HCT116 (cell line): ENCODE data around the gene NEURL4.

Experiments used
- CTCF ChIP-seq, 3 experiments: fragments of 200-600 bp in 1 of 3; sonication (generic) in 1 of 3; IDR thresholded peaks in 2 of 3; conservative IDR thresholded peaks in 1 of 3; 2 replicates each; pipeline ENCODE4 v1.5.1; 2012 to 2017; ENCODE audit warnings: low read depth in 2 of 3, low read length in 2 of 3, antibody characterized with exemption in 1 of 3, borderline replicate concordance in 1 of 3, control low read depth in 1 of 3, mild to moderate bottlenecking in 1 of 3, mixed read lengths in 1 of 3, mixed run types in 1 of 3, moderate library complexity in 1 of 3; ENCODE audit not compliant: insufficient read depth in 1 of 3
- ELF1 ChIP-seq: IDR thresholded peaks from 2 replicates; pipeline ENCODE4 v1.6.1; 2012; ENCODE audit warnings: low read depth, borderline replicate concordance
- EZH2 ChIP-seq: fragments of 200-600 bp; sonication (generic); IDR thresholded peaks from 2 replicates; pipeline ENCODE4 v1.6.1; 2017; ENCODE audit warnings: antibody characterized with exemption, mixed run types
- POLR2A ChIP-seq: IDR thresholded peaks from 2 replicates; pipeline ENCODE4 v1.7.0; 2011; ENCODE audit warnings: borderline replicate concordance; ENCODE audit not compliant: insufficient read depth, insufficient read length; ENCODE audit errors: extremely low read depth
- RAD21 ChIP-seq: IDR thresholded peaks from 2 replicates; pipeline ENCODE4 v1.6.1; 2012; ENCODE audit warnings: low read depth, mild to moderate bottlenecking
- SIN3A ChIP-seq: IDR thresholded peaks from 2 replicates; pipeline ENCODE4 v1.6.1; 2012; ENCODE audit warnings: low read depth
- SP1 ChIP-seq: IDR thresholded peaks from 2 replicates; pipeline ENCODE4 v1.6.1; 2012; ENCODE audit warnings: low read depth
- SRF ChIP-seq: IDR thresholded peaks from 2 replicates; pipeline ENCODE4 v1.6.1; 2012; ENCODE audit warnings: low read depth
- ZFX ChIP-seq: fragments of 450-650 bp; IDR thresholded peaks from 2 replicates; pipeline ENCODE4 v1.6.1; 2017
- ZNF274 ChIP-seq: fragments of 200-500 bp; sonication (Bioruptor generic); IDR thresholded peaks from 2 replicates; pipeline ENCODE4 v1.6.1; 2014; ENCODE audit warnings: mild to moderate bottlenecking, low read depth, low read length, inconsistent platforms

GRCh38 chr17:7308625-7309433 lies 20.3 kb downstream of the NEURL4 start:
- no peak for TF ChIP-seq CTCF (IDR thresholded peaks at IDR 0.05 in 2 of 3, conservative IDR thresholded peaks at IDR 0.05 in 1 of 3; ENCODE audit: borderline replicate concordance in 1 of 3, insufficient read depth in 1 of 3, low read depth in 2 of 3, low read length in 2 of 3)
- TF ChIP-seq SIN3A, result no peak; the same call in 1 of the 2 replicates
- 0 out of 2 replicates have a peak, but pooled peaks have one; percentile 17 for TF ChIP-seq SP1
- TF ChIP-seq ZNF274, result no peak
- TF ChIP-seq ZFX, result no peak
- no peak for TF ChIP-seq EZH2
- peak; percentile 62 for TF ChIP-seq POLR2A
- no peak for TF ChIP-seq SRF
- TF ChIP-seq ELF1, result no peak
- TF ChIP-seq RAD21, result no peak
